HG02678 (cell line): Measurements from ENCODE around the gene AHNAK.

Experiments used
- ATAC-seq: cut with Tn5 transposase; IDR thresholded peaks from one replicate; pipeline ENCODE4 v1.9.1; 2021; ENCODE audit warnings: mild to moderate bottlenecking, moderate library complexity; ENCODE audit not compliant: unreplicated experiment

Gene AHNAK

GRCh38 chr11:62439785-62440602 is 106.6 kb downstream of the AHNAK start:
- ATAC-seq, result no peak

DNA sequence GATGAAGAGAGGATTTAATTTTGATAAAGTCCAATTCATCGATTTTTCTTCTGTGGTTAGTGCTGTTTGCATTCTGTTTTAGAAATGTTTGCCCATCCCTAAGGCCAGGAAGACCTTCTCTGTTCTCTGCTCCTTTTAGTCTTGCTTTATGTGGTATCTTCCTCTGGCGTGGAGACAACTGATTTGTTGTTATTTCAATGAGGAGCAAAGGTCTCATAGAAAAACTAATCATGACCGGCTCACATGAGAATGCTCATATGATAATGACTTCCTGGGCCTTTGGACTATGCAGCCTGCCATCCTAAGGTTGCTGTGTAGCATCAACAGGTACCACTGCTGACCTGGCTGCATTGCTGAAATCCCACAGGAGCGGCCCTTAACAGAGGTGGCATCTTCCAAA is 108.0 kb downstream of the AHNAK start:
- no peak for ATAC-seq

- ATAC-seq, result no peak
Observed at GRCh38 chr11:62437616-62438015, 109.0 kb downstream of the AHNAK start.

GRCh38 chr11:62435846-62436660 is 110.6 kb downstream of the AHNAK start:
- ATAC-seq, result no peak

- ATAC-seq, result no peak
Observed at GRCh38 chr11:62433904-62434276, 112.7 kb downstream of the AHNAK start.

DNA sequence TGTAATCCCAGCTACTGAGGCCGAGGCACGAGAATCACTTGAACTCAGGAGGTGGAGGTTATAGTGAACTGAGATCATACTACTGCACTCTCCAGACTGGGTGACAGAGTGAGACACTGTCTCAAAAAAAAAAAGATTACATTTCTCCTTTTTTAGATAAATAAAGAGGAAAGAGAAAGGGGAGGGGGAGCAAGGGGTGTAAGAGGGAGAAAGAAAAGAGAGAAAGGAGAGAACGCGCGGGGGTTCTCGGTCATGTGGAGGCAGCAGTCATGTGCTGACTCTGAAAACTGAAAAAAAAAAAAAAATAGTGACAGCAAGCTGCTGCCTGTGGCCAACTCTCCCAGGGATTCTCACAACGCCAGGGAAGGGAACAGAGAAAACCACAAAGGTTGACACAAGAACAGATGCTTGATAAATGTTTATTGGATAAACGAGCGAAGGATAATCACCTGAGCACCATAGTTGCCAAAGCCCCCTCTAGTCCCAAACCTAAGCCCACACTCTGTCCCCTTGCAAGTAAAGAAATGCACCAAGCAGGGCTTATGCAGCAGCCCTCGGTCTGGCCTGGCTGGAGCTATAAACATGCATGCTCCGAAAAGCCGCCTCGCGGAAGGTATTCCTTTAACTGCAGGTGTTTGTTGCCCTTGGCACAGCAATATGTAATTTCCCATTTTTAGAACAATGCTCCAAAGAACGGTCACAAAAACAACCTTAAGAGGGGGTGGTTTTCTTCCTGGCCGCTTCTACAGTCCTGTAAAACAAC is 113.3 kb downstream of the AHNAK start:
- ATAC-seq, result no peak

- no peak for ATAC-seq
Observed at GRCh38 chr11:62432695-62433094, 113.9 kb downstream of the AHNAK start.

DNA sequence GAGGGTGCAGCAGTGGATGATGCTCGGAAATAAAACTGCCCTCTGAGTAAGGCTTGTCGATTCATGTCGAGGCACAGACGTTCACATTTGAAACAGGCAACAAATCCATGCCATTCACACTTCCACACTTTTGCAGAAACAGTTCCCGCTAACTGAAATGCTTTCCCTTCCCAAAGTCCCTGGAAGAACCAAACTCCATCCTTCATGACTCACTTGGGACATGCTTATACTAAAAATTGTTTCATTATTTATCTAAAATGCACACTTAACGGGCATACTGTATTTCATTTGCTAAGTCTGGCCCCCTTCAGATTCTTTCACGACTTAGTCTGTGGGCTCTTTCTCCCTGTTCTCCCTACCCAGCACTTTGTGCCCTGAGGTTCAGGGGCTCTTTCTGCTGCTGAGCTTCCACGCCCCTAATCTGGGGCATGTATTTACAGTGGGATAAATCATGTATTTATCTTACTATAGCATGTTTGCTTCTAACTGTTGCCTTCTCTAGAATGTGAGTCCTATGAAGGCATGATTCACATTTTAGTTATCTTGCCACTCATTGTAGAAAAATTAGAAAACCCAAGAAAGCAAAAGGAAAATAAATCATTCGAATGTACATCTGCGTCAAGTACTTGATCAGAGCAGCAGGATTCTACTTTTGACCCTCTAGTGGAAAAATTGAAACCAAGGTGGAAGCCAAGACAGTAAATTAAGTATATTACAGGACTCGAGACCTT is 115.3 kb downstream of the AHNAK start:
- no peak for ATAC-seq

DNA sequence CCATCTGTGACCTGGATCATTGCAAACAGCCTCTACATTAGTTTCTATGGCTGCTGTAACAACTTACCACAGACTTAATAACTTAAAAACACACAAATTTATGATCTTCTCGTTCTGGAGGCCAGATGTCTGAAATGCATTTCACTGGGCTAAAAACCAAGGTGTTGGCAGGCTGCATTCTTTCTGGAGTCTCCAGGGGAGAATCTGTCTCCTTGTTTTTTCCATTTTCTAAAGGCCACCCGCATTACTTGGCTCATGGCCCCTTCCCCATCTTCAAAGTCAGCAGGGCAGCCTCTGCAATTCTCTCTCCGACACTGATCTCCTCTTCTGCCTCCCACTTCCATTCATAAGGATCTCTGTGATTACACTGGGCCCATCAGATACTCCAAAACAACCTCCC is 116.2 kb downstream of the AHNAK start:
- ATAC-seq, result no peak

DNA sequence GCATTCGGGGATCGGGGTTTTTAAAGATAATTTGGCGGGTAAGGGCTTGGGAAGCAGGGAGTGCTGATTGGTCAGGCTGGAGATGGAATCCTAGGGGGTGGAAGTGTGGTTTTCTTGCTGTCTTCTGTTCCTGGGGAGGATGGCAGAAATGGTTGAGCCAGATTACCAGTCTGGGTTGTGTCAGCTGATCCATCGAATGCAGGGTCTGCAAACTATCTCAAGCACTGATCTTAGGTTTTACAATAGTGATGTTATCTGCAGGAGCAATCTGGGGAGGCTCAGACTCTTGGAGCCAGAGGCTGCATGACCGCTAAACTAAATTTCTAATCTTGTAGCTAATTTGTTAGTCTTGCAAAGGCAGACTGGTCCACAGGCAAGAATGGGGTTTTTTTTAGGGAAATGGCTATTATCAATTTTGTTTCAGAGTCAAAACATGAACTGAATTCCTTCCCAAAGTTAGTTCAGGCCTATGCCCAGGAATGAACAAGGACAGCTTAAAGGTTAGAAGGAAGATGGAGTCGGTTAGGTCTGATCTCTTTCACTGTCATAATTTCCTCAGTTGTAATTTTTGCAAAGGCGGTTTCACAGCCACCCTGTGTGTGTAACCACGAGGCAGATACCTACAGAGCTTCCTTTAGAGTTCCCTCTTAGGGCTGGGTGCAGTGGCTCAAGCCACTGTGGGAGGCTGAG is 117.6 kb downstream of the AHNAK start:
- no peak for ATAC-seq

DNA sequence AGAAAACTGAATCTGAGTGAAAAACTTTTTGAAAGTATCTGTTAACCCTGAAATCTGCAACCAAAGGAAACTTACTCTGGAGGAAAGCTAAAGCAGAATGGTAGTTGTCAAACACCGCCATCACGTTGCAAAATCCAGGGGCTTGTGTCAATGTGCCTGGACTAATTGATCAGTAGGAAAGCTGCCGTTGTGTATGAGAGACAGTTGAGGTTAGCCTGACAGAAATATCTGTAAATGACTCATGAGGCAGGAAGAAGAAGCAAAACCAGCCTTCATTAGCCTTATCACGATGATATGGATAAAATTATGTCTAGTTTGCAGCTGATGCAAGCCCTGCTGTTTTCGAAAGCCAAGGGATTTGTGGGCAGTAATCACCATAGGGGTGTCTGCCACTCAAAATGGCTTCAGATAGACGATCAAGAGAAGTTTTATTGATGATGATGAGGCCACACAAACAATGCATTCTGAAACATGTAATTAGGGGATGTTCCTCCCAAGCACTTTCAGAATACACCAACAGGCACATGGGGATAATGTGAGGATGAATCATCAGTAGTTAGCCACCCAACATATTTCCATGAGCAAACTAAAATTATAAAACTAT is 118.9 kb downstream of the AHNAK start:
- no peak for ATAC-seq

- no peak for ATAC-seq
Observed at GRCh38 chr11:62423012-62423411, 123.6 kb downstream of the AHNAK start.

- no peak for ATAC-seq
Observed at GRCh38 chr11:62421996-62422395, 124.6 kb downstream of the AHNAK start.

DNA sequence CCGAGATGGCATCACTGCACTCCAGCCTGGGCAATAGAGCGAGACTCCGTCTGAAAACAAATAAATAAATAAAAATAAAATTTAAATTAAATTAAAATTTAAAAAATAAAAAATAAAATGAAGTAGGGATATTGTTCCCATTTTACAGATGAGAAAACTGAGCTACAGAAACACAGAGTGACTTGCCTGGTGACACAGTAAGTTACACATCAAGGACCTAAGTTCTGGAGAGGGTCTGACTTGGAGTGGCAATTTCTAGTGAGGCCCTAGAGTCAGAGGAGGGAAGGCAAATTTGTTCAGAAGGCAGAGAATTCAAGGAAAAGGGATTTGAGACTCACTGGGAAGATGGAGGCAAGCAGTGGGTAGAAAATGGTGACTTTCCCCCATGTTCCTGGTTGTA is 125.7 kb downstream of the AHNAK start:
- no peak for ATAC-seq

- ATAC-seq, result no peak
Observed at GRCh38 chr11:62419943-62420342, 126.7 kb downstream of the AHNAK start.

DNA sequence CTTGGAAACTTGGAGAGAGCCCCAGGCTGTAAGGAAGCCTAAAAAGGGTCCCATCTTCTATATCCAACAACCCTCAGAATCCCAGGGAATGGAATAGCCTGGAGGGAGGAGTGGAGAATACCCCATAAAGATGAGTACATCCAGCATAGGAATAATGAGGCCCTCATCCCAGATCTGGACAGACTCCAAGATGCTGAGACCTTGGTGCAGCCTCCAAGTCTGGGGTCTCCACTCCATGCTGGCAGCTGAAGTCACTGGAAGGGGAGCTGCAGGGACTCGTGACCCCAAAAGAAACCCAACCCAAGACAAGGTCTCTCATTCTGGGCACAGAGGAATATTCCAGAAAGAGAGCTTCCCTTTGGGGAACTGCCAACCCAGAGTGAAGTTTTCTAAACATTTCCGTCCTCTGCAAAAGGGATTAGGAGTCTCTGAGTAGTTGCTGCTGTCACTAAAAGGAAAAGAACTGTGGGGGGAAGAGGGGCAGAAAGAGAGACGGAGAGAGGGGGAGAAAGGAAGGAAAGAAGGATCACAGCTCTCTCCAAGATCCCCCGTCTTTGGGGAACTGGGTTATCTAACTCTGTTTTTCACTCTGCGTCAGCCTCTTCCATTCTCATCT is 127.2 kb downstream of the AHNAK start:
- ATAC-seq, result no peak

- ATAC-seq, result no peak
Observed at GRCh38 chr11:62418733-62419132, 127.9 kb downstream of the AHNAK start, which contains the start of gene SCGB1A1. TSS of gene SCGB1A1 (plus strand) at chr11:62419033. CDS start at chr11:62419096, 63 bp downstream.

GRCh38 chr11:62418136-62418535 is 128.5 kb downstream of the AHNAK start:
- ATAC-seq, result no peak

DNA sequence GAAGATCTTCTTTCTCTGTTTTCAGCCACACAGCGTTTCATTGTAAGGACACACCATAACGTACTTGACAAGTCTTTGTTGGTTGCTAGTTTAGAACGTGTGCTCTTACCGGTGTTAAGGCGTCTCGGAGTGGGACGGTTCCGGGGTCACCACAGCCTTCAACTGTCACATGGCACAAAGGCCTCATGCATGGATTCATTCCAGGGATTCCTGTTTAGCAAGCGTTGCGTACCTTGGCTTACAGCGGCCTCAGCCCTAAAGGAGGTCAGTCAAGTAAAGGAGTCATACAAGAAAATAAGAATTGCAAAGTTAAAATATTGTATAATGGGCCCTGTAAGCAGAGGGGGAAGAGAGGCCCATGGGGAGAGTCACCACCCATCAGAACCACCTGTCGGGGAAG is 130.0 kb downstream of the AHNAK start:
- no peak for ATAC-seq
